Measurements from ENCODE around the gene ACOX2.

ACOX2 gene

GRCh38 chr3:58576716-58577115 lies 39.7 kb upstream of the ACOX2 start:
- Histone ChIP-seq H3K18ac (ENCODE audit: low read length) (no peak overlapping the region), H4K91ac (ENCODE audit: low read depth, low read length) (no peak overlapping the region), H2BK120ac (ENCODE audit: insufficient read depth, low read length, poor library complexity) (no peak overlapping the region), H3K14ac (ENCODE audit: low read length) (no peak overlapping the region), H4K8ac (ENCODE audit: low read depth, low read length) (no peak overlapping the region), H2AK5ac (ENCODE audit: low read length) (no peak overlapping the region), H3K9ac (ENCODE audit: low read length) (no peak overlapping the region), H3K4me2 (ENCODE audit: low read length) (no peak overlapping the region), H3K4me1 (ENCODE audit: control insufficient read depth in 1 of 2, insufficient read depth in 2 of 2, low read length in 2 of 2) (no peaks in the 10 kb centered on the region), H3K79me1 (ENCODE audit: low read length) (no peaks in the 10 kb centered on the region), H3K23ac (ENCODE audit: low read length) (no peak overlapping the region), H3K27ac (ENCODE audit: low read depth, low read length) (no peak overlapping the region), H2BK5ac (ENCODE audit: low read depth, low read length, poor library complexity) (no peak overlapping the region), H2AFZ (ENCODE audit: insufficient read depth, low read length, poor library complexity) (no peak overlapping the region), H3K4ac (ENCODE audit: low read depth, low read length) (no peak overlapping the region), H2BK12ac (ENCODE audit: low read length) (no peak overlapping the region), H3K4me3 (ENCODE audit: low read depth, low read length) (no peak overlapping the region), H3K9me3 (ENCODE audit: insufficient read depth, low read depth, low read length) (peaks cover 2% of the 10 kb centered on the region), H3K36me3 (ENCODE audit: control insufficient read depth in 1 of 2, insufficient read depth in 2 of 2, low read length in 2 of 2) (no peaks in the 10 kb centered on the region), H4K12ac (ENCODE audit: low read depth, low read length) (no peak overlapping the region), H3K79me2 (ENCODE audit: control insufficient read depth, insufficient read depth, low read length, poor library complexity) (no peaks in the 10 kb centered on the region), H3K27me3 (ENCODE audit: insufficient read depth, low read length) (no peaks in the 10 kb centered on the region)
- DNase-seq = no peak
- no CpG with 5 or more reads among the region's 6 CpGs for WGBS (ENCODE audit: extremely low coverage, insufficient coverage, insufficient read length)

GRCh38 chr3:58575971-58576652 lies 39.1 kb upstream of the ACOX2 start:
- H3K79me2 ChIP-seq (ENCODE audit: control insufficient read depth, insufficient read depth, low read length, poor library complexity) = no peaks in the 10 kb centered on the region
- no peak overlapping the region for H3K4me3 ChIP-seq (ENCODE audit: low read depth, low read length)
- no peaks in the 10 kb centered on the region for H3K4me1 ChIP-seq (ENCODE audit: control insufficient read depth in 1 of 2, insufficient read depth in 2 of 2, low read length in 2 of 2)
- no CpG with 5 or more reads among the region's 8 CpGs for WGBS (ENCODE audit: extremely low coverage, insufficient coverage, insufficient read length)
- no peaks in the 10 kb centered on the region for H3K79me1 ChIP-seq (ENCODE audit: low read length)
- no peak for DNase-seq
- no peak overlapping the region for H3K4ac ChIP-seq (ENCODE audit: low read depth, low read length)
- no peak overlapping the region for H3K9ac ChIP-seq (ENCODE audit: low read length)
- H3K14ac ChIP-seq (ENCODE audit: low read length) = no peak overlapping the region
- no peak overlapping the region for H2BK5ac ChIP-seq (ENCODE audit: low read depth, low read length, poor library complexity)
- H2BK120ac ChIP-seq (ENCODE audit: insufficient read depth, low read length, poor library complexity) = no peak overlapping the region
- H3K27me3 ChIP-seq (ENCODE audit: insufficient read depth, low read length) = no peaks in the 10 kb centered on the region
- no peaks in the 10 kb centered on the region for H3K36me3 ChIP-seq (ENCODE audit: control insufficient read depth in 1 of 2, insufficient read depth in 2 of 2, low read length in 2 of 2)
- no peak overlapping the region for H4K12ac ChIP-seq (ENCODE audit: low read depth, low read length)
- peaks cover 2% of the 10 kb centered on the region for H3K9me3 ChIP-seq (ENCODE audit: insufficient read depth, low read depth, low read length)
- H3K23ac ChIP-seq (ENCODE audit: low read length) = no peak overlapping the region
- H3K4me2 ChIP-seq (ENCODE audit: low read length) = no peak overlapping the region
- H3K18ac ChIP-seq (ENCODE audit: low read length) = no peak overlapping the region
- H2BK12ac ChIP-seq (ENCODE audit: low read length) = no peak overlapping the region
- H4K91ac ChIP-seq (ENCODE audit: low read depth, low read length) = no peak overlapping the region
- no peak overlapping the region for H4K8ac ChIP-seq (ENCODE audit: low read depth, low read length)
- H2AK5ac ChIP-seq (ENCODE audit: low read length) = no peak overlapping the region
- no peak overlapping the region for H3K27ac ChIP-seq (ENCODE audit: low read depth, low read length)
- no peak overlapping the region for H2AFZ ChIP-seq (ENCODE audit: insufficient read depth, low read length, poor library complexity)

- H3K18ac ChIP-seq (ENCODE audit: low read length) = no peak overlapping the region
- H3K79me2 ChIP-seq (ENCODE audit: control insufficient read depth, insufficient read depth, low read length, poor library complexity) = no peaks in the 10 kb centered on the region
- no peak for DNase-seq
- H3K9me3 ChIP-seq (ENCODE audit: insufficient read depth, low read depth, low read length) = no peaks in the 10 kb centered on the region
- no peaks in the 10 kb centered on the region for H3K36me3 ChIP-seq (ENCODE audit: control insufficient read depth in 1 of 2, insufficient read depth in 2 of 2, low read length in 2 of 2)
- no peak overlapping the region for H4K91ac ChIP-seq (ENCODE audit: low read depth, low read length)
- H4K8ac ChIP-seq (ENCODE audit: low read depth, low read length) = no peak overlapping the region
- no peak overlapping the region for H3K27ac ChIP-seq (ENCODE audit: low read depth, low read length)
- H2AK5ac ChIP-seq (ENCODE audit: low read length) = no peak overlapping the region
- H3K79me1 ChIP-seq (ENCODE audit: low read length) = no peaks in the 10 kb centered on the region
- H3K27me3 ChIP-seq (ENCODE audit: insufficient read depth, low read length) = no peaks in the 10 kb centered on the region
- no peak overlapping the region for H3K4ac ChIP-seq (ENCODE audit: low read depth, low read length)
- H3K4me1 ChIP-seq (ENCODE audit: control insufficient read depth in 1 of 2, insufficient read depth in 2 of 2, low read length in 2 of 2) = no peaks in the 10 kb centered on the region
- H3K4me3 ChIP-seq (ENCODE audit: low read depth, low read length) = no peak overlapping the region
- no peak overlapping the region for H3K23ac ChIP-seq (ENCODE audit: low read length)
- no peak overlapping the region for H2AFZ ChIP-seq (ENCODE audit: insufficient read depth, low read length, poor library complexity)
- no peak overlapping the region for H3K14ac ChIP-seq (ENCODE audit: low read length)
- no peak overlapping the region for H3K4me2 ChIP-seq (ENCODE audit: low read length)
- H2BK12ac ChIP-seq (ENCODE audit: low read length) = no peak overlapping the region
- H3K9ac ChIP-seq (ENCODE audit: low read length) = no peak overlapping the region
- H4K12ac ChIP-seq (ENCODE audit: low read depth, low read length) = no peak overlapping the region
- no peak overlapping the region for H2BK5ac ChIP-seq (ENCODE audit: low read depth, low read length, poor library complexity)
- WGBS (ENCODE audit: extremely low coverage, insufficient coverage, insufficient read length) = no CpG with 5 or more reads among the region's 4 CpGs
- no peak overlapping the region for H2BK120ac ChIP-seq (ENCODE audit: insufficient read depth, low read length, poor library complexity)
These were observed 37.7 kb upstream of the ACOX2 start for GRCh38 chr3:58574682-58575081.

- H2BK5ac ChIP-seq (ENCODE audit: low read depth, low read length, poor library complexity) = no peak overlapping the region
- H3K9ac ChIP-seq (ENCODE audit: low read length) = no peak overlapping the region
- no peak overlapping the region for H3K23ac ChIP-seq (ENCODE audit: low read length)
- no peak overlapping the region for H4K91ac ChIP-seq (ENCODE audit: low read depth, low read length)
- no peak overlapping the region for H4K12ac ChIP-seq (ENCODE audit: low read depth, low read length)
- no peaks in the 10 kb centered on the region for H3K79me1 ChIP-seq (ENCODE audit: low read length)
- H3K9me3 ChIP-seq (ENCODE audit: insufficient read depth, low read depth, low read length) = no peaks in the 10 kb centered on the region
- H3K14ac ChIP-seq (ENCODE audit: low read length) = no peak overlapping the region
- H2AK5ac ChIP-seq (ENCODE audit: low read length) = no peak overlapping the region
- no peak overlapping the region for H3K18ac ChIP-seq (ENCODE audit: low read length)
- H3K36me3 ChIP-seq (ENCODE audit: control insufficient read depth in 1 of 2, insufficient read depth in 2 of 2, low read length in 2 of 2) = no peaks in the 10 kb centered on the region
- no peak overlapping the region for H2BK120ac ChIP-seq (ENCODE audit: insufficient read depth, low read length, poor library complexity)
- no peak for DNase-seq
- no peak overlapping the region for H3K4ac ChIP-seq (ENCODE audit: low read depth, low read length)
- H2BK12ac ChIP-seq (ENCODE audit: low read length) = no peak overlapping the region
- H3K27ac ChIP-seq (ENCODE audit: low read depth, low read length) = no peak overlapping the region
- no peak overlapping the region for H3K4me3 ChIP-seq (ENCODE audit: low read depth, low read length)
- H3K27me3 ChIP-seq (ENCODE audit: insufficient read depth, low read length) = no peaks in the 10 kb centered on the region
- no peak overlapping the region for H4K8ac ChIP-seq (ENCODE audit: low read depth, low read length)
- H3K4me1 ChIP-seq (ENCODE audit: control insufficient read depth in 1 of 2, insufficient read depth in 2 of 2, low read length in 2 of 2) = no peaks in the 10 kb centered on the region
- no peak overlapping the region for H2AFZ ChIP-seq (ENCODE audit: insufficient read depth, low read length, poor library complexity)
- H3K79me2 ChIP-seq (ENCODE audit: control insufficient read depth, insufficient read depth, low read length, poor library complexity) = no peaks in the 10 kb centered on the region
- no peak overlapping the region for H3K4me2 ChIP-seq (ENCODE audit: low read length)
- WGBS (ENCODE audit: extremely low coverage, insufficient coverage, insufficient read length) = no CpG with 5 or more reads among the region's 3 CpGs
These were observed 37.1 kb upstream of the ACOX2 start for GRCh38 chr3:58574106-58574505.

All from trophoblast cell (in vitro differentiated cells and primary cell).